Mammary epithelial cell (primary cell): ENCODE measurements around the gene SH2D4B.
"Not testable (repeated sequence)": the region's sequence is repeated elsewhere in the genome, so short reads cannot be mapped to it uniquely, and the experiment has no call there.

ENCODE experiments used
- EZH2 ChIP-seq: IDR thresholded peaks from 2 replicates; pipeline ENCODE4 v1.6.1; 2012; ENCODE audit warnings: low read length, inconsistent platforms, borderline replicate concordance
- TF ChIP-seq, protein P1 (sequence below), 2 donors: IDR thresholded peaks in 1 of 2; conservative IDR thresholded peaks in 1 of 2; 2 replicates each; pipeline ENCODE4 v1.5.1; 2011 to 2012; ENCODE audit warnings: inconsistent platforms in 2 of 2, low read length in 2 of 2, mild to moderate bottlenecking in 2 of 2, control low read depth in 1 of 2, low read depth in 1 of 2; ENCODE audit not compliant: insufficient read depth in 1 of 2; ENCODE audit errors: extremely low read depth in 1 of 2

DNA sequence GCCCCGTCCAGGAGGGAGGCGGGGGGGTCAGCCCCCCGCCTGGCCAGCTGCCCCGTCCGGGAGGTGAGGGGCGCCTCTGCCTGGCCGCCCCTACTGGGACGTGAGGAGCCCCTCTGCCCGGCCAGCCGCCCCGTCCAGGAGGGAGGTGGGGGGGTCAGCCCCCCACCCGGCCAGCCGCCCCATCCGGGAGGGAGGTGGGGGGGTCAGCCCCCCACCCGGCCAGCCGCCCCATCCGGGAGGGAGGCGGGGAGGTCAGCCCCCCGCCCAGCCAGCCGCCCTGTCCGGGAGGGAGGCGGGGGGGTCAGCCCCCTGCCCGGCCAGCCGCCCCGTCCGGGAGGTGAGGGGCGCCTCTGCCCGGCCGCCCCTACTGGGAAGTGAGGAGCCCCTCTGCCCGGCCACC lies 3.1 kb upstream of the SH2D4B start:
- TF ChIP-seq, protein P1, sequence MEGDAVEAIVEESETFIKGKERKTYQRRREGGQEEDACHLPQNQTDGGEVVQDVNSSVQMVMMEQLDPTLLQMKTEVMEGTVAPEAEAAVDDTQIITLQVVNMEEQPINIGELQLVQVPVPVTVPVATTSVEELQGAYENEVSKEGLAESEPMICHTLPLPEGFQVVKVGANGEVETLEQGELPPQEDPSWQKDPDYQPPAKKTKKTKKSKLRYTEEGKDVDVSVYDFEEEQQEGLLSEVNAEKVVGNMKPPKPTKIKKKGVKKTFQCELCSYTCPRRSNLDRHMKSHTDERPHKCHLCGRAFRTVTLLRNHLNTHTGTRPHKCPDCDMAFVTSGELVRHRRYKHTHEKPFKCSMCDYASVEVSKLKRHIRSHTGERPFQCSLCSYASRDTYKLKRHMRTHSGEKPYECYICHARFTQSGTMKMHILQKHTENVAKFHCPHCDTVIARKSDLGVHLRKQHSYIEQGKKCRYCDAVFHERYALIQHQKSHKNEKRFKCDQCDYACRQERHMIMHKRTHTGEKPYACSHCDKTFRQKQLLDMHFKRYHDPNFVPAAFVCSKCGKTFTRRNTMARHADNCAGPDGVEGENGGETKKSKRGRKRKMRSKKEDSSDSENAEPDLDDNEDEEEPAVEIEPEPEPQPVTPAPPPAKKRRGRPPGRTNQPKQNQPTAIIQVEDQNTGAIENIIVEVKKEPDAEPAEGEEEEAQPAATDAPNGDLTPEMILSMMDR (conservative IDR thresholded peaks at IDR 0.05 in 1 of 2, IDR thresholded peaks at IDR 0.05 in 1 of 2; ENCODE audit: extremely low read depth in 1 of 2, insufficient read depth in 1 of 2, low read depth in 1 of 2, low read length in 2 of 2): not testable (repeated sequence)
- not testable (repeated sequence) for TF ChIP-seq EZH2
